Esophagus (tissue), 2 donors: ENCODE results near the gene LURAP1L. TPM values are rescaled to one million over a fixed set of nuclear protein-coding genes. Genes with fewer than 3 reads are reported as not detected.

Source experiments
- H3K27ac ChIP-seq, 2 donors: one replicate each; pipeline ENCODE4 v1.5.1; 2013; ENCODE audit warnings: low read depth in 2 of 2, mild to moderate bottlenecking in 2 of 2, inconsistent platforms in 1 of 2, low read length in 1 of 2, moderate library complexity in 1 of 2
- H3K27me3 ChIP-seq, 2 donors: one replicate each; pipeline ENCODE4 v1.6.1; 2013; ENCODE audit warnings: low read length in 2 of 2, control low read depth in 1 of 2, mild to moderate bottlenecking in 1 of 2; ENCODE audit not compliant: insufficient read depth in 2 of 2, control insufficient read depth in 1 of 2
- H3K36me3 ChIP-seq, 2 donors: one replicate each; pipeline ENCODE4 v1.6.1; 2013; ENCODE audit warnings: low read length in 1 of 2; ENCODE audit not compliant: control insufficient read depth in 2 of 2, insufficient read depth in 2 of 2
- H3K4me1 ChIP-seq, 2 donors: one replicate each; pipeline ENCODE4 v1.6.1; 2013; ENCODE audit warnings: low read length in 1 of 2; ENCODE audit not compliant: control insufficient read depth in 2 of 2, insufficient read depth in 2 of 2
- H3K4me3 ChIP-seq, 2 donors: one replicate each; pipeline ENCODE4 v1.5.1; 2013; ENCODE audit warnings: low read length in 2 of 2, mild to moderate bottlenecking in 2 of 2, low read depth in 1 of 2, moderate library complexity in 1 of 2
- H3K9me3 ChIP-seq, 2 donors: one replicate each; pipeline ENCODE4 v1.6.1; 2013; ENCODE audit warnings: mild to moderate bottlenecking in 2 of 2, low read depth in 1 of 2, low read length in 1 of 2, moderate library complexity in 1 of 2; ENCODE audit not compliant: control insufficient read depth in 2 of 2, insufficient read depth in 1 of 2
- WGBS, 2 donors: extraction: QIAGEN DNeasy Blood & Tissue Kit; methylation state at CpG; one replicate each; pipeline ENCODE4 v1.1.7; 2013; 5-methylcytosine and 5-hydroxymethylcytosine counted together
- polyA plus RNA-seq, 2 donors: library from polyadenylated mRNA; stranded (reverse); fragments of 200-250 nt; gene quantifications; one replicate each; pipeline ENCODE4 v1.2.3, GENCODE V29; 2013
- donor health status: healthy with polysubstance abuse.
- donor health status: Bipolar disorder and iron deficiency.

LURAP1L gene
- polyA plus RNA-seq, 2 donors, result 1.9 to 3.1 TPM

DNA sequence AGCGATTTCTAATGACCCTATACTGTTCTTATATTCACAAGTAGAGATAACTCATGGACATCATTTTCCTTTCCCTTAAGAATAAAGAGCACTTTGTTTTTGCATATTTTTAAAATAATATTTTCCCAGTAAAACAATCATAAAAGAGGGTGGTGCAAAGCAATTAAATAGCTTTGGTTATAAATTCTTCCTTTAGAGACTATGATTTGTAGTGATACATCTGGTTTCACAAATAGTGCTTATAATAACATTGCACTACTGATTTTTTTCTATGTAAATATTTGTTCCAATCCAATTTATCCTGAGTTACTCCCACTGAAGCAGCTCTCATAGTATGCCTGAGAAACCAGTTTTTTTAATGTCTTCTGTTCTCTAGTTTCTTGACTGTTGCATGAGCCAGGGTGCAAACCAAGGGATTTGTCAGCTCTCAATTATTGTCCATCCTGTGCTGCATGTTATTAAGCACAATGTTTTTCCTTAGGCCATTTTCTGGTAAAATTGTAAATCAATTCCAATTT is 74.7 kb downstream of the LURAP1L start:
- H3K36me3 ChIP-seq, result no peaks in the 10 kb centered on the region

DNA sequence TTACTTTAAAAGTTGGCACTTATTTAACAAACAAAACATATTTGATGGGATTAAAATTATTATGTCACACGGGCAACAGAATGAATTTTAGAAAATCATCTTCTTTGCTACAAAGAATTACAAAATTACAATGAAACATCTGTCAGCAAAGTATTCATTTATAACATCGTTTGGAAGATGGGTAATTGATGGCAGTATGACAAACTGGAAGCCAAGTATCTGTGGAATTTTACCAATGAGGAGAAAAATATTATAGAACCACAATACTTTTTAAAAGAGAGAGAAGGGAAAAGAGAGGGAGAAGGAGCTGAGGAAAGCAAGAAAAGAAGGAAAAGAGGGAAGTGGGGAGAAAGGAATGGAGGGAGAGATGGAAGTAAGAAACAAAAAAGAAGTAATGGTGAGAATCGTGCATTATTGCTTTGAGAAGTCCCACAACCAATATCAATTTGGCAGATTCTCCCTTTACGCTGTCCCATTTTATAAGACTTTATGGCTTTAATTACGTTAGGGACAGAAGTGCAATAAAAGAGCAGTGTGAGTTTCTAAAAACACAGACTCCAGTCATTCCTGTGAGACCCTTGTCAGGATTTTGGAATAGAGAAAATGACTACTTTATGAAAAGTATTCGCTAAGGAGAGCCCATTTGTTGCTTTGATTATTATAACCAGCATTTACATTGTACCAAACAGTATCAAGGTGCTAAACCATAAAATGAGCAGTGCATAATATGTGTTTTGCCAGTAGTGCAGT is 76.7 kb downstream of the LURAP1L start:
- 72 to 75% methylated on average over 6 of the region's 6 CpGs for WGBS, 2 donors
- H3K4me1 ChIP-seq, result no peaks in the 10 kb centered on the region
- no peaks in the 10 kb centered on the region for H3K9me3 ChIP-seq
- H3K27me3 ChIP-seq, result no peaks in the 10 kb centered on the region
- no peaks in the 10 kb centered on the region for H3K36me3 ChIP-seq
- H3K27ac ChIP-seq, result no peak overlapping the region
- no peak overlapping the region for H3K4me3 ChIP-seq

More for the DNA sequence above, 74.7 kb downstream of the LURAP1L start:
- no peak overlapping the region for H3K4me3 ChIP-seq
- H3K27ac ChIP-seq, result no peak overlapping the region
- H3K27me3 ChIP-seq, result no peaks in the 10 kb centered on the region
- WGBS, 2 donors, result 77 to 87% methylated on average over 1 of the region's 1 CpG
- no peaks in the 10 kb centered on the region for H3K9me3 ChIP-seq
- no peaks in the 10 kb centered on the region for H3K4me1 ChIP-seq

DNA sequence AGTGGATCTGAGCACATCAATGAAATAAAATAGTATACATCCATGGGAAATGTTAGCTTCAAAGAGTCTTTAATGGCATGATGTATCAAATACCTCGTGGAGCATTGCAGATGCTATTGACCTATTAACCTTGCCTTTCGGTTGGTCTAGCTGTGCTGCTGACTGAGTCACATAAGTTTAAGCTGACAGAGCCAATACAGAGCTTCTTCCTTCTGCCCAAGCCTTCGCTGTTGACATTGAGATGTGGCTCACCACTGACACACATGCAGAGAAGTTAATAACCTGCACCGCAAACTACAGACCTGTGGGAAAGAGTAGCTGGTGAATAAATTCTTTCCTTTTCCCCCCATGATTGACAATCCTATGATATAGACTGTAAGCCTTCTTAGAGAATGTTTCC is 78.2 kb downstream of the LURAP1L start:
- Histone ChIP-seq H3K9me3 (no peaks in the 10 kb centered on the region), H3K4me1 (no peaks in the 10 kb centered on the region), H3K4me3 (no peak overlapping the region), H3K27ac (no peak overlapping the region), H3K27me3 (no peaks in the 10 kb centered on the region), H3K36me3 (no peaks in the 10 kb centered on the region)
- WGBS, 2 donors, result 74 to 86% methylated on average over 4 of the region's 4 CpGs

DNA sequence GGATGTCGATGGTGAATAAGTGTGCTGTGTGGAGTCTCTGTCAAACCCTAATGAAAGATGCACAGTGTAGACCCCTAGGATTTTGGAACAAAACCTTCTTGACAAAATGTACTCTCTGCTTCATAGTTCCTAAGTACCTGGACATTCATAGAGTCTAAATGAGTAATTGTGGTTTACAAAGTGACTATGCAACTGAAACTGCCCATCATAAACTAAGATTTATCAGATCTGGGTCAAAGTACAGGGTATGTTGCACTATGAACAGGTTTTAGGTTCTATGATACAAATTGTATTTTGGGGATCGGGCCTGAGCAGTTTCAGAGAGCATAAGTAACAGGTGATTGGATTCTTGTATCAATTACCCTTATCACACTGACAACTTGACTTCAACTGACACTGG is 79.4 kb downstream of the LURAP1L start:
- Histone ChIP-seq H3K27ac (no peak overlapping the region), H3K36me3 (no peaks in the 10 kb centered on the region), H3K4me1 (no peaks in the 10 kb centered on the region), H3K9me3 (no peaks in the 10 kb centered on the region), H3K4me3 (no peak overlapping the region), H3K27me3 (no peaks in the 10 kb centered on the region)
- WGBS, 2 donors, result 88 to 92% methylated on average over 2 of the region's 2 CpGs

DNA sequence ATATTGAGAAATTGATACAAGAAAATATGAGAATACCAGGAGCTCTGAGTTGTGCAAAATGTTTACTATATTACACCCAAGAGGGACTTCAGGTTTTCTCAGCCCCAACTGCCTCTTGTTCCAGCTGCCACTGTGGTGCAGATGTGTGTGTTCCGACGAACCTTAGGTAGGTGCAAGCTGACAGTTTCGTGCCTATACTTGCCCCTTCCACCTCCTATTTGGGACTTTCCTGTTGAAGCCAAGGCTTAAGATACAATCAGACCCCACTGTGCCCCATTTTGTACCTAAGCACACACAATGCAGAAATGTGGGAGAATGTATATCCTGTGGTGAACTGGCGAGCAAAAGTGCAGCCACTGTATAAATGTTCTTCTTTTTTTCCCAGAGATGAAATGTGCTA is 80.2 kb downstream of the LURAP1L start:
- Histone ChIP-seq H3K9me3 (no peaks in the 10 kb centered on the region), H3K4me3 (no peak overlapping the region), H3K27ac (no peak overlapping the region), H3K36me3 (no peaks in the 10 kb centered on the region), H3K27me3 (no peaks in the 10 kb centered on the region), H3K4me1 (no peaks in the 10 kb centered on the region)
- 65 to 79% methylated on average over 4 of the region's 4 CpGs for WGBS, 2 donors

DNA sequence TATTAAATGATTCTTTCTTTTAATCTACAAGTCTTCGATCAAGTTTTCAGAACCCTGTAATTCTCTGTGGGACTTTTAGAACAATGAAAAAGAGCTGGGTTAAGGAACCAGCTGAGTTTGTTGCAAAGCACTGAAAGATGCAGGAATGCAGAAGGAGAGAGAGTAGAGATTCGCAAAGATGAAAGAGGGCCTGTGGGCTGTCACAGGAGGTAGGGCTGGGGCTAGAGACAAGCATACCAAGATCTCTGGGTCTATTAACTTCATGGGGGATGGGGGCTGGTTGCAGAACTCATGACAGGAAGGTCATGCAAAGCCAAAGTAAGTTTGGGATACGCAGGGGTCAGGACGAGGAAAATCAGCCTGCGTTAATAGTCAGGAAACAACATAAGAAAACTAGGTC is 81.8 kb downstream of the LURAP1L start:
- H3K27ac ChIP-seq, result no peak overlapping the region
- 71 to 78% methylated on average over 5 of the region's 5 CpGs for WGBS, 2 donors
- no peaks in the 10 kb centered on the region for H3K4me1 ChIP-seq
- no peaks in the 10 kb centered on the region for H3K9me3 ChIP-seq
- H3K27me3 ChIP-seq, result no peaks in the 10 kb centered on the region
- H3K36me3 ChIP-seq, result no peaks in the 10 kb centered on the region
- H3K4me3 ChIP-seq, result no peak overlapping the region

DNA sequence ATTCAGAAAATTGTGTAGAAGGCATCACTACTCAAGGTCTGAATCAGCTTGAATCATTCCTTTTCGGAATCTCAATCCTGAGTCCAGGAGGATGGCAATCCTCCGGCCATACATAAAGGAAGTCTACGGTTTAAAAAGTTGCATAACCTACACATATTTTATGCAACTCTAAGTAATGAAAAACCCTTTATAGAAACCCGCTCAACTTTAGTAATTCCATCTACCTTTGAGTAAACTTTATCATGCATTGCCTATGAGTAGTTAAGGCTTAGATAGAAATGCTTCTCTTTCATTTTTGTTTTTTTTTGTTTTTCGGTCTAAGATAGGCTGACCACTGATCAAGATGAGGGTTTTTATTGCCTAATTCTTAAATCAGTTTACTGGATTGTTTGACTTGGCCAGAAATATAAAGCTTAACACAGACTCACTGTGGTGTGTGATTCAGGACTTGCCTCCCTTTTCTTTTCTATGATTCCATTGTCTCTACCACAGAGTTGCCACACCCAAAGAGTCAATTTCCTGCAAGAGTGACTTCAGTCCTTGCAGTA is 85.0 kb downstream of the LURAP1L start:
- no peaks in the 10 kb centered on the region for H3K9me3 ChIP-seq
- no peak overlapping the region for H3K4me3 ChIP-seq
- H3K36me3 ChIP-seq, result no peaks in the 10 kb centered on the region
- no peaks in the 10 kb centered on the region for H3K4me1 ChIP-seq
- H3K27me3 ChIP-seq, result no peaks in the 10 kb centered on the region
- H3K27ac ChIP-seq, result peak overlapping the region in 1 of 2 donors; percentile 56
- 55 to 63% methylated on average over 5 of the region's 5 CpGs for WGBS, 2 donors

DNA sequence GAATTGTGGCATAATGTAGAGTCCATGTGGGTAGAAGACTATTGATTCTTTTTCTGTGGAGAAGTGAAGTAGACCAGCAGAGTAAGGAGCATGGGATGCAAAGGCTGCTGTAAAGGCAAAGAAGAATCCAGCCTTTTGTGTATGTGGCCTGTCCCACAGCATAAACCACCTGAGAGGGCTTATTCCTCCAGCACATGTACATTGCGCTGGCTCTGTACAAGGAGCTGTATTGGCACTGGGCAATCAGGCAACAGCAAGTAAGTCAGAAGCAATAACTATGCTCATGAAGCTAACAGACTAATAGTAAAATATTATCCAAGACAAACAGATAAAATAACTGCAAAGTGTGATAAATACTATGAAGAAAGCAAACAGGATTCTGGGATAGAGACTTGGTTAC is 86.2 kb downstream of the LURAP1L start:
- H3K4me3 ChIP-seq, result no peak overlapping the region
- H3K4me1 ChIP-seq, result no peaks in the 10 kb centered on the region
- 64 to 94% methylated on average over 1 of the region's 1 CpG for WGBS, 2 donors
- no peak overlapping the region for H3K27ac ChIP-seq
- no peaks in the 10 kb centered on the region for H3K27me3 ChIP-seq
- H3K9me3 ChIP-seq, result no peaks in the 10 kb centered on the region
- no peaks in the 10 kb centered on the region for H3K36me3 ChIP-seq

DNA sequence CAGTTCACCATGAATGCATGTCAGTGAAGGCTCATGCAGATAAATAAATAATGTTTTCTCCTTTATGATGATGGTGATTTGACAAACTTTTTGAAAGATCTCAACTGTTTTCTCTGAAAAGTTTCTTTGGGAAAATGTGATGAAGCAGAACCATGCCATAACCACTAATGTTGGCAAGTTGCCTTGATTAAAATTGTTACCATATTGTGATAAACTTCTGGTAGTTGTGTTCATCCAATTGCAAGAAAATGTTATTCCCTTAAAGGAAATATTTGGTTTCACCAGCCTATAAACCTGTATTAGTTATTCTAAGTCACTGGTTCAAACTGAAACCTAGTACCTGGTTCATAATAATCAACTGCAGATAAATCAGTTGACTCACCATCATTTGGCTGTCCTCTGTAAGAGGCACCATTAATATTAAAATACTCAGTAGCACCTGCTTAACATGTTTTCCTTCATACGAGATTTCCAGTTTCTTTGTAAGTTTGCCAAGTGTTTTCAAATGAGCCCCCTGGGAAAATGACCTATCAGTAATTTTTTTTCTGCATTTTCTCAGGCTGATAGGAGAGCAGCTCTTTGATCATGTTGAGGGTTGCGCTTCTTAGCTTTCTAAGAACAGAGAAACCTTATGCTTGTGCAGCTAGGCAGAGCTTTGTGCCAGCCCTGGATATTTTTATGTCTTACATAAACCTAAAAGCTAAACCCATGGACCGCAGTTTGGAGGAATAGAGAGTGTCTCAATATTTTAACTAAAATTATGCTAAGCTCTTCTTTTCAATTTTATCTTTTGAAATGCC is 88.0 kb downstream of the LURAP1L start:
- WGBS, 2 donors, result 46 to 54% methylated on average over 3 of the region's 3 CpGs
- no peak overlapping the region for H3K27ac ChIP-seq
- H3K9me3 ChIP-seq, result no peaks in the 10 kb centered on the region
- H3K27me3 ChIP-seq, result no peaks in the 10 kb centered on the region
- H3K4me3 ChIP-seq, result no peak overlapping the region
- no peaks in the 10 kb centered on the region for H3K36me3 ChIP-seq
- no peaks in the 10 kb centered on the region for H3K4me1 ChIP-seq
